ENCODE data around the gene RPS15.

Gene RPS15

DNA sequence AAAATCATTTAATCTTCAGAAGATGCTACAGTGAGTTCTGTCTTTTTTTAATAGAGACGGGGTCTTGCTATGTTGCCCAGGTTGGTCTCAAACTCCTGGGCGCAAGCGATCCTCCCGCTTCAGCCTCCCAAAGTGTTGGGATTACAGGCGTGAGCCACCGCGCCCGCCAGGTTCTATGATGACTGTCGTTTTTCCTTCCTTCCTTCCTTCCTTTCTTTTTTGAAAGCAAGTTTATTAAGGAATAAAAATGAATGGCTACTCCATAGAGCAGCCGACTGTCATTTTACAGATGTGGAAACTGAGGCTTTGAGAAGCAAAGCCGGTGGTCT, 36.3 kb upstream of the RPS15 start:
- DNase-seq (ENCODE audit: low read depth in 2 of 2), result no peak

DNA sequence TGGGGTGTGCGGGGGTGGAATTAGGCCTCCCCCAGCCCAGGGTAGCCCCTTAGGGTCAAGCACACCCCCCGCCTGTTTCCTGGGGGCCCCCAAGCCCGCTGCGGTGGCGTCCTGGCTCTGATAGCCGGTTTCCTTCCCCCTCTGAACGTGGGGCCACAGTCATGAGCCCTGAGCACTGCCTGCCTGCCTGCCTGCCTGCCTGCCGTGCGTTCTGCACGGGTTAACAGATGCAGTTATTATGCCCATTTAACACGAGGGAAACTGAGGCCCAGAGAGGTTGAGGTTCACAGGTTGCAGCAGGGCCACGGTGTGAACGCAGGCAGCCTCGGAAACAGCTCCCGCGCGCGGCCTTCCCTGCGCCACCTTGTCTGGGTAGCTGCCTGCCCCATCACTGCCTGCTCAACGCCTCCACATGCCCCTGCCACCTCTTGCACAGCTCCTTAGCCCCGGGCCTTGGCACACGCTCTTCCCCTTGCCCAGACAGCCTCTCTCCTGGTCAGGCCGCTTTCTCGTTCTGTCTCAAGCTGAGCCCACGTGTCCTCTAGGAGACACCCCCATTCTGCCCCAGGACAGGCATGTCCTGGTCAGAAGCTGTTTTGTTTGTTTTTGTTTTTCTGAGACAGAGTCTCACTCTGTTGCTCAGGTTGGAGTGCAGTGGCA, 35.7 kb upstream of the RPS15 start:
- DNase-seq (ENCODE audit: low read depth in 2 of 2), result no peak

DNA sequence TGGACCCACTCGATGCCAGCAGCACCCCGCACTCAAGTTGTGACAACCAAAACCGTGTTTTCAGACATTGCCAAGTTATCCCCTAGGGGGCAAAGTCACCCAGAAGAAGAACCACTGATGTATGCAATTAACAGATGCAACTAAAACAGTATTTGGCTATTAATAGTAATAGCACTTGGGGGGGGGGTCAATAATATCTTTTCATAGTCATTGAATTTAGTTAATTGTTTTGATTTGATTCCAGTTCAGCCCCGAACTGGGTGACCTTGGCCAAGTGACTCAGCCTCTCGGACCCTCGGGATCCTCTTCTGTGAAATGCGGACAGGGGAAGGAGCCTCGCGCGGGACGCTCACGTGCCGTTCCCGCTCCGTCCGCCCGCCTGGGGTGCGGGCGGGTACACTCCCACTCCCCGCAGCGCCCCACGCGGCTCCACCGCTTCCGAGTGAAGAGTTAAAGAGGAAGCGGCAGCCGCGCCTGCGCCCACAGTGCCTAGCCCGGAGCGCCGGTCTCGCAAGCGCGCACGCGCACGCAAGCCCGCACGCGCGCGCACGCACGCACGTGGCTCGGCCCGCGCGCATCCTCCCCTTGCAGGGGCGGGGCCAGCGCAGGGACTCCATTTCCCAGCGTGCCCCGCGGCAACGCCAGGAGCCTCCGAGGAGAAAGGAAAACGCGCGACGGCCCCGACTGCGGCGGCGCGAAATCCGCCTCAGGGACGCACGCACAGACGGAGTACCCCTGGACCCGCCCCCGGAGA, 31.2 kb upstream of the RPS15 start:
- DNase-seq (ENCODE audit: low read depth in 2 of 2), result peak; percentile 96 to 98

GRCh38 chr19:1407528-1408299, 30.5 kb upstream of the RPS15 start, which contains the start of gene DAZAP1:
Gene DAZAP1 (plus strand): TSS chr19:1407586. CDS start chr19:1407774, 188 bp downstream.
- DNase-seq (ENCODE audit: low read depth in 2 of 2), result no peak

DNA sequence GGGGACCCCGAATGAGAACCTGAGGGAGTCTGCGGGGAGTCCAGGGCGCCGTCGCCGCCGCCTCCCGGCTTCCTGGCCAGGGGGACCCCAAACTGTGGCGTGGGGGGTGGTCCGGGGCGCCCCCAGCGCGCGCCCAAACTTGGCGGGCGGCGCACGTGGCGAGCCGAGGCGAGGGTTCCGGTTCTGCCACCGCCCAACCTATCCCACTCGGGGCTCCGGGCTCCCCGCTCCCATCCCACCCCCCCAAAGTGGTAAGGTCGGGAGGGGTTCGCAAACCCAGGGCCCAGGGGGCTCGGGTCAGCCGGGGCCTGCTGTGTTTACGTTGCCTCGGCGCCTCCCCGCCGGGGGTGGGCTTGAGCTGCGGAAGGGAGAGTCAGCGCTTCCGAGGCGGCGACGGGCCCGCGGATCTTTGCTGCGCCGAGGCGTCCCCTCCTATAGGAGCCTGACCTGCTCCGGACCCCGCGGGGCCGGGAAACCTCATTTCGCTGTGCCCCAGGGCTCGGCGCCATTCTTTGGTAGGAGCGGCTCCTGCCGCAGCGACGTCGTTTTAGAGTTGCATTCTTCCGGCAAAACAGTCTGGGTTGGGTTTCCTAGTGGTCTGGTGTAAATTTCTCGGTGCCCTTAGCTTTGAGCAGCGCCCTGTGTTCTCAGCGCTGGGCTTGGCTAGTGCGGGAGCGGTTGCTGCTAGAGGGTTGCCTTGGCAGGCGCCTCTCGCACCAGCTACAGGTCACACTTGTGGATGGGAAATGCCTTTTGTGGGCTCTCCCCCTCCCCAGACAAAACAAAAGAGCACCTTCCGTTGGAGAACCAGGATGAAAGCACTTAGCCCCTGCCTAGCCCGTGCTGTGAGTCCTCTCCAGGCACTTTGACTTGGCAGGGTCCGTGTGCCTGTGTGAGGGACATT, 29.6 kb upstream of the RPS15 start:
- peak in 1 of 2 donors; percentile 38 for DNase-seq (ENCODE audit: low read depth in 2 of 2)

DNA sequence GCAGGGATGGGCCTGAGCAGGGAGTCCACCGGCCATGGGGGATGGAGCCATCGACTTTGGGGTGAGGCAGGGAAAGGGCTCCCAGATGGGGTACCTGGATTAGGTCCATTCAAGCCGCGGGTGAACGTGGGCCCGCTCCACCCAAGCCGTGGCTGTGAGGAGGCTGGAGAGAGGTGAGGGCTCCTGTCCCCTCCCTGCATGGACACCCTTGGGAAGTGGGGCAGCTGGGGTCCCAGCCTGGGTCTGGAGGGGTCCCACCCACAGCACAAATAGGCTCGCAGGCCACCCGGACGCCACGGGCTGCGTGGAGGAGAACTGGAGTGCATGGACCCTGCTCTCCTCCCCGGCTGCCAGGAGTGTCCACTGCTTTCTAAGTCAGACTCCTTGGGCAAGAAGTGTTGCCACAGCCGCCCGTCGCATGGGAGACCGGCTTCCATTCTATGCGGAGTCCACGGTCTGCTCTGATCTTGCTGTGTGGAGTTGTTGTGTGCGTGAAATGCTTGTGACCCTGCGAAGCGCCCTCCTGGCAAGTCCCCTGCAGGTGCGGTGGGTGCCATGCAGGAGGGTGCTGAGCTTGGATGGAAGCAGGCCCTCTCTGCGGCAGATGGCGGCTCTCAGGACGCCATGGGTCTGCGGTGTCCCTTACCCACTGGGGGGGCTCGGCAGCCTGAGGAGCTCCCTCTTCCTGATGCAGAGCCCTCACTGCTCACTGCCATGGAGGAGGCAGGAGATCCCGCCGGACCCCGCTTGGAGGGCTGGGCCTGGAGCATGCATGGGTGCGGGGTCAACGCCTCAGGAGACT, 28.8 kb upstream of the RPS15 start:
- no peak for DNase-seq (ENCODE audit: low read depth in 2 of 2)

DNA sequence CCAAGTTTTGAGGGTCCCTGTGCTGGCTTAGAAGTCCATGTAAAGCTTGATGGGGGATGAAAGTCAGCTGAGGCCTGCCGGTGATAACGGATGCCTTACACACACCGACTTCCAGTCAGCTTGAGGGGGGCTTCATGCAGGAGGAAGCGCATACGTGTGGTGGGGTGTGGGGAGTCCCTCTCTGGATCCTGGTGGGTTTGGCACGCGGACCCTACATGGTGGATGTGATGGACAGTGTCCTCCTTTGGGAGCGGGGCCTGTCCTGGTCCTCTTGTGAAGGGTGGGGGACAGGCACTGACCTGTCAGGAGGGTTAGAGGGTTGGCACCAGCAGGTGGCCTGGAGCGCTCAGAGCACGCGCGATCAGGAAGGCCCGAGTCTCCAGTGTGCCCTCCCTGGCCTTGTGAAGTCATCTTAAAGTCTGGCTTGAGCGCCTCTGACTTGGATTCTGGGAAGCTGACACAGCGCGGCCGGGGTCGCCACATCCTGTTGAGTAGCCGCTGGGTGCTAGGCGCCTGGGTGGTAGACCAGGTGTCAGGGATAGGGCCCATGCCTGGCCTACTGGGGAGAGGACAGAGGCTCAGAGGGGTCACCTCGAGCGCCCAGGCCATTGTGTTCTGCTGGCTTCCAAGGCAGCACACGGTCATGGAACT, 27.9 kb upstream of the RPS15 start:
- peak in 1 of 2 donors; percentile 20 for DNase-seq (ENCODE audit: low read depth in 2 of 2)

DNA sequence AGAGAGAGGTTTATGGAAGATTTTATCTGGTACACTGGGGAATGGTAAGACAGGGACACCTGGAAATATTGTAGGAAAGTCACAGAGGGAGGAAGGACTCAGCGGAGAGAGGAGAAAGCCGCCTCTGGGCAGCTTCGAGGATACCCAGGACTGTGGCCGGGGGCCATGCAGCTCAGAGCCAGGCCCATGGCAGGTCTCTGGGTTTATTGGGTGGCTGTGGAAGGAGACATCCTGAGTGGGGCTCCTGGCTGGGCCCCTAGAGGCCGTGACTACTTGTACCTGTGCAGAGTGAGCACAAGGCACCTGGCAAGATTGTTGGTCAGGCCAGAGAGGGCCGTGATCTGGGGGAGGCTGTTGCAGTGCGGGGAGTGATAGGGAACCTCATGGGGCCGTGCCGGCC, 27.4 kb upstream of the RPS15 start:
- no peak for DNase-seq (ENCODE audit: low read depth in 2 of 2)

DNA sequence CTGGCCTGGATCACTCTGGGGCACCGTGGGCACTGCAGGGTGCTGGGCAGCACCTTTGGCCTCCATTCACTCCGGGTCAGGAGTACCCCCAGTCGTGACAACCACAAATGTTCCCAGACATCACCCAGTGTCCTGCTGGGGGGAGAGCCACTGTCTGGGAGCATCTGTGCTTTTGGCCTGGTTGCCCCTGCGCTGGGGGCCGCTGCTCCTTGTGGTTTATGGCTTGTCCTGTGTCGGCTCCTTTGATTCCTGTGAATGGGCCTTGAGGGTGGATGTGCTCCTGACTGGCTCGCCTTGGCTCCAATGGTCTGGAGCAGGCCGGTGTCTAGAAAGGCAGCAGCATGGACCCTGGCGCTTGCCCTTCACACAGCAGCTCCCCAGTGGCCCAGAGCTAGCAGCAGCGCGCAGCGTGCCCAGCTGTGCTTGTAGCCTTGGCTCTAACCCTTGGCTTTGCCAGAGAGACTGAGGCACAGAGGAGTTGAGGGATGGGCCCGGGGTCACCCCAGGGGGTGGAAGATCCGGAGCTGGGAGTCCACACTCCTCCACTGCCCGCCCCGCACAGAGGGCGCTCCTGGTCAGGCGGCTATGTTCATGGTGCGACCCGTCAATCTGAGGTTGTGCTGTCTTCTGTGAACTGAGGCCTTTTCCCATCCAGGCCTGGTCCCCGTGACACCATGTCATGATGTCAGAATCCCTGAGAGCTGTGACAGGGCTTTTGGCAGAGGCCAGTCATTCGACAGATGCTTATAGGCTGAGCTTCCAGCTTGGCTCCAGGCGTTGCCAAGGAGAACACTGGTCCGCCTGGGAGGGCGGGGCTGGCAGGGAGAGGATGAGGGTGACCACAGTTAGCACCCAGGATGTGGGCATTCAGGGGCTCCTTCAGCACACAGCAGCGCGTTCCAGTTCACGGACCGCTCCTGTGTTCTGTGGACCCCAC, 26.7 kb upstream of the RPS15 start:
- DNase-seq (ENCODE audit: low read depth in 2 of 2), result no peak

DNA sequence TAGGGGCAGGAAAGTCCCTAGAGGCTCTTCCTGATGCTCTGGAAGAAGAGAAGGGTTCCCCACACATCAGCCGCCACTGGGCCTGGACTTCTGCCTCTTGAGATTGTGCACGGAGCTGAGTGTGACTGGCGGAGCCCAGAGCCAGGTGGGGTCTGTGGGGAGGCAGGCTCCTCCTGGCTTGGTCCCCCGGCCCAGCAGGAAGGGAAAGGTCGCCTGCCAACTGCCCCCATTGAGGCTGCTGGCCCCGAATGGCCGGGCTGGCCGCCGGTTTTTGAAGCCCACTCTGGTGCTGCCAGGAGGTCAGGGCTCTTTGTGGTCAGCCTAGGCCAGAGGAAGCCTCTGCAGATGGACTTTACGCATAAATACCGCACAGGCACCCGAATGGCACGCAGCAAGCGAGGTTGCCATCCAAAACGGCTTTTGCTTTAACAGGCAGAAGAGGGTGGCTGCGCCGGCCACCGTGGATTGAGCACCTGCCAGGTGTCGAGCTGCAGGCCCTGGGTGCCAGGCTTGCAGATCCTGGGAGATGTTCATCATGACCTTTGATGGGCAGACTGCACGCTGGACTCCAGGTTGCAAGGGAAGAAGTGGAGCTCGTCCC, 25.8 kb upstream of the RPS15 start:
- DNase-seq (ENCODE audit: low read depth in 2 of 2), result no peak

- DNase-seq (ENCODE audit: low read depth in 2 of 2), result no peak
These were observed 25.0 kb upstream of the RPS15 start for GRCh38 chr19:1412995-1413800.

DNA sequence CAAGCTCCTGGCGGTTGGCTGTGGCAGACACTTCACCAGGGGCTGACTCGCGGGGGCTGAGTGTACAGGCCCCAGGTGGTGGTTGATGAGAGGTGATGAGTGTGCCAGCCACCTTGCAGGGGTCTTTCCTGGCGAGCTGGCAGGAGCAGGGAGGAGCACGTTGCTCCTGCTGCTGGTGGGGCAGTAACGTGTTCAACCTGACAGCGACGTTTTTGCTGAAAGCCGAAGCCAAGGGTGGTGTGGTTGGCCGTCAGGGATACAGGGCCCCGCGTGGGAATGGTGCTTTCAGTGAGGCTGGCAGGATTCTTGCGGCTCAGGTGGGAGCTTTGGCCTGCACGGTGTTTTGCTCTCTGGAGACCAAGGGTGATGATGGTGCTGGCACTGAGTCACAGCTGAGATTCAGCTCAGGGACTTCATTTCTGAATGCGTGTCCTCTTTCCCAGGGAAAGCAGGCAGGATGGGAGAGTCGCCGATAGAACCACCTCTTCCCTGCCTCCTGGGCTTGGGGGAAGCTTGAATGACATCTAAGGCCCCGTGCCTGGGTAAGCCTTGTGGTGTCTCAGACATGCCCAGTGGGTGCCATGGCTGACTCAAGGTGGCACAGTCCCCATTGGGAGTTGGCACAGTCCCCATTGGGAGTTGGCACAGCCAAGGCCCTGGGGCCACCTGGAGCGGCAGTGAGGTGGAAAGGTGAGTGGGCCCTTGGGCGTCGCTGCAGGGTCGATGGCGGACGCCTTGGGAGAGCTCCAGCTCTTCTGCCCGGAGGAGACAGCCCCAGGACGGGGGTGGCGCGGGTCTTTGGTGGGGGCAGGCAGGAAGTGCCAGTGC, 22.0 kb upstream of the RPS15 start:
- DNase-seq (ENCODE audit: low read depth in 2 of 2), result no peak

GRCh38 chr19:1417145-1417544, 21.1 kb upstream of the RPS15 start:
- no peak for DNase-seq (ENCODE audit: low read depth in 2 of 2)

DNA sequence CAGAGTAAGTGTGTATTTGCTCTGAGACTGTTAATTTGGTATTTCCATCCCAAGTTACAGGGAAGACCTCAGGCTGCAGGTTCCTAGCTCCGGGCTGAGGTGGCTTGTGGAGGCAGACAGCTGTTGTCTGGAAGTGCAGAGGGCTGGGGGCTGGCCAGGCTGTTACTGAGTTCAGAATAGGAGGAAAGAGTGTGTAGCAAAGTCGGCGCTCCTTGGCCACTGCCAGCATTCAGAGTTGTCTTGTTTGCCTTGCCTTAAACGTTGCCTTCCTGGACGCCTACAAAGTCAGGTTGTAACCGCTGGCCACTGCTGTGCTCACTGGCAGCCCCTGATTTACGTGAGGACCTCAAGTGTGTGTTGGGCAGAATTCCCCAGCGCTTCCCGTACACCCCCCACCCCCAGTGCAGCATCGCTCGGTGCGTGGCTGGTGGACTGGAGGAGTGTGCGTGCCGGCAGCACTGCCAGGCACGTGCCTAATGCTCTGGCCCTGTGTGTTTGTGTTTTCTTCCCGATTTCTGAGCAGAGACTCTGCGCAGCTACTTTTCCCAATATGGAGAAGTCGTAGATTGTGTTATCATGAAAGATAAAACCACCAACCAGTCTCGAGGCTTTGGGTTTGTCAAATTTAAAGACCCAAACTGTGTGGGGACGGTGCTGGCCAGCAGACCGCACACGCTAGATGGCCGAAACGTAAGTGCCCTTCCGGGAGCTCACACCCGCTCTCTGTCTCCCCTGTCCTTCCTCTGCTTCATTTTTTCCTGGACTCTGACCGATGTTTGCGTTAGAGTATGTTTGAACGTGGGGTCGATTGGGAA, 20.3 kb upstream of the RPS15 start:
- DNase-seq (ENCODE audit: low read depth in 2 of 2), result no peak

DNA sequence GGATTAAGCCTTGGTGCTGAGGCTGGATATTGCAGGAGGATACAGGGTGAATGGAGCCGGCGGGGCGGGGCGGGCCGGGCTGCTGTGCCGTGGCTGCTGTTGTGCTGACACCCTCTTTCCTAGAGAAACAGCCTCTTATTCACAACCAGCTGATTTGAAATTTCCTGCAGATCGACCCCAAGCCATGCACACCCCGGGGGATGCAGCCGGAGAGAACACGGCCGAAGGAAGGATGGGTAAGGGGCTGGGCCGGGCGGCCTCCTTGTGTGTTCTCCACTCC, 19.8 kb upstream of the RPS15 start:
- no peak for DNase-seq (ENCODE audit: low read depth in 2 of 2)

- no peak for DNase-seq (ENCODE audit: low read depth in 2 of 2)
These were observed 19.1 kb upstream of the RPS15 start for GRCh38 chr19:1418951-1419738.

All from stimulated activated CD4-positive, alpha-beta T cell treated with anti-CD3 and anti-CD28 coated beads, Interleukin-15, amount 100 ng/mL, for 48 hours (primary cell).